ENCODE results near the gene CCNJ. TPM values are rescaled to one million over a fixed set of nuclear protein-coding genes. Genes with fewer than 3 reads are reported as not detected.
"Not testable (repeated sequence)": the region's sequence is repeated elsewhere in the genome, so short reads cannot be mapped to it uniquely, and the experiment has no call there.

CCNJ gene
- polyA plus RNA-seq, 1 experiment: 4.4 TPM

GRCh38 chr10:96046546-96046945, 3.2 kb downstream of the CCNJ start:
- Histone ChIP-seq H3K36me3 (ENCODE audit: control insufficient read depth, insufficient read depth, low read length) (no peaks in the 10 kb centered on the region), H3K4me3 (ENCODE audit: low read depth, low read length) (no peak overlapping the region), H3K27me3 (ENCODE audit: control insufficient read depth, insufficient read depth, low read length) (no peaks in the 10 kb centered on the region)
- POLR2A ChIA-PET: no interaction called here
- DNase-seq (ENCODE audit: low read depth): no peak
- CTCF ChIA-PET: interaction anchor here (0.8 kb wide), 1 partner anchor 245 kb away, joined by 3 read pairs; no protein-coding TSS in a partner anchor
- no peak for TF ChIP-seq CTCF (IDR thresholded peaks at IDR 0.05; ENCODE audit: insufficient read depth, low read depth, low read length)

GRCh38 chr10:96047004-96047649, 3.7 kb downstream of the CCNJ start:
- ChIA-PET POLR2A (no interaction called here), CTCF (interaction anchor here (0.8 kb wide), 1 partner anchor 244 kb away, joined by 3 read pairs; no protein-coding TSS in a partner anchor)
- DNase-seq (ENCODE audit: low read depth): no peak
- Histone ChIP-seq H3K36me3 (ENCODE audit: control insufficient read depth, insufficient read depth, low read length) (no peaks in the 10 kb centered on the region), H3K4me3 (ENCODE audit: low read depth, low read length) (no peak overlapping the region), H3K27me3 (ENCODE audit: control insufficient read depth, insufficient read depth, low read length) (no peaks in the 10 kb centered on the region)
- no peak for TF ChIP-seq CTCF (IDR thresholded peaks at IDR 0.05; ENCODE audit: insufficient read depth, low read depth, low read length)

GRCh38 chr10:96047925-96048324, 4.5 kb downstream of the CCNJ start:
- H3K4me3 ChIP-seq (ENCODE audit: low read depth, low read length); DNase-seq (ENCODE audit: low read depth); CTCF ChIA-PET; POLR2A ChIA-PET; H3K27me3 ChIP-seq (ENCODE audit: control insufficient read depth, insufficient read depth, low read length); H3K36me3 ChIP-seq (ENCODE audit: control insufficient read depth, insufficient read depth, low read length): not testable (repeated sequence)

GRCh38 chr10:96049340-96049739, 6.0 kb downstream of the CCNJ start:
- no peak overlapping the region for H3K4me3 ChIP-seq (ENCODE audit: low read depth, low read length)
- ChIA-PET POLR2A (no interaction called here), CTCF (no interaction called here)
- DNase-seq (ENCODE audit: low read depth): no peak
- no peaks in the 10 kb centered on the region for H3K36me3 ChIP-seq (ENCODE audit: control insufficient read depth, insufficient read depth, low read length)
- H3K27me3 ChIP-seq (ENCODE audit: control insufficient read depth, insufficient read depth, low read length): no peaks in the 10 kb centered on the region
- no peak for TF ChIP-seq CTCF (IDR thresholded peaks at IDR 0.05; ENCODE audit: insufficient read depth, low read depth, low read length)

- no peaks in the 10 kb centered on the region for H3K27me3 ChIP-seq (ENCODE audit: control insufficient read depth, insufficient read depth, low read length)
- DNase-seq (ENCODE audit: low read depth): no peak
- CTCF ChIA-PET: interaction anchor here (0.7 to 1.1 kb wide), 2 partner anchors 10 to 175 kb away, joined by 3 to 4 read pairs; no protein-coding TSS in a partner anchor
- no peak for TF ChIP-seq CTCF (IDR thresholded peaks at IDR 0.05; ENCODE audit: insufficient read depth, low read depth, low read length)
- no peak overlapping the region for H3K4me3 ChIP-seq (ENCODE audit: low read depth, low read length)
- POLR2A ChIA-PET: no interaction called here
- peaks cover 9% of the 10 kb centered on the region for H3K36me3 ChIP-seq (ENCODE audit: control insufficient read depth, insufficient read depth, low read length)
Measured at GRCh38 chr10:96053985-96054384, 10.6 kb downstream of the CCNJ start.

GRCh38 chr10:96056787-96057186, 13.4 kb downstream of the CCNJ start:
- no peak for TF ChIP-seq CTCF (IDR thresholded peaks at IDR 0.05; ENCODE audit: insufficient read depth, low read depth, low read length)
- Histone ChIP-seq H3K27me3 (ENCODE audit: control insufficient read depth, insufficient read depth, low read length) (no peaks in the 10 kb centered on the region), H3K36me3 (ENCODE audit: control insufficient read depth, insufficient read depth, low read length) (peaks cover 9% of the 10 kb centered on the region), H3K4me3 (ENCODE audit: low read depth, low read length) (no peak overlapping the region)
- no peak for DNase-seq (ENCODE audit: low read depth)
- CTCF ChIA-PET: interaction anchor here (0.6 to 1.3 kb wide), 3 partner anchors 40 to 1471 kb away, joined by 3 to 4 read pairs (median 3); no protein-coding TSS in a partner anchor
- POLR2A ChIA-PET: no interaction called here

Data from BJ (cell line).